GM21390 (cell line): ENCODE results near the gene HEPACAM2.

Experiments
- ATAC-seq: cut with Tn5 transposase; IDR thresholded peaks from one replicate; pipeline ENCODE4 v1.9.1; 2021; ENCODE audit not compliant: unreplicated experiment

The HEPACAM2 gene

GRCh38 chr7:93203496-93203895, 22.8 kb downstream of the HEPACAM2 start:
- ATAC-seq = no peak

GRCh38 chr7:93202594-93203250, 23.5 kb downstream of the HEPACAM2 start:
- ATAC-seq = no peak

- ATAC-seq = no peak
Observed at GRCh38 chr7:93198472-93198871, 27.8 kb downstream of the HEPACAM2 start.

GRCh38 chr7:93196336-93196735, 29.9 kb downstream of the HEPACAM2 start:
- no peak for ATAC-seq

- no peak for ATAC-seq
Observed at GRCh38 chr7:93194386-93194785, 31.9 kb downstream of the HEPACAM2 start.

GRCh38 chr7:93188870-93189634, 37.2 kb downstream of the HEPACAM2 start:
- ATAC-seq = no peak

- no peak for ATAC-seq
Observed at GRCh38 chr7:93185303-93186027, 40.8 kb downstream of the HEPACAM2 start.

- no peak for ATAC-seq
Observed at GRCh38 chr7:93179173-93179572, 47.1 kb downstream of the HEPACAM2 start.

- no peak for ATAC-seq
Observed at GRCh38 chr7:93178213-93178612, 48.1 kb downstream of the HEPACAM2 start.

- ATAC-seq = no peak
Observed at GRCh38 chr7:93176992-93177580, 49.2 kb downstream of the HEPACAM2 start.

- no peak for ATAC-seq
Observed at GRCh38 chr7:93175219-93175618, 51.0 kb downstream of the HEPACAM2 start.

GRCh38 chr7:93172683-93173082, 53.6 kb downstream of the HEPACAM2 start:
- ATAC-seq = no peak

- ATAC-seq = no peak
Observed at GRCh38 chr7:93171606-93172226, 54.6 kb downstream of the HEPACAM2 start.

GRCh38 chr7:93165447-93165846, 60.8 kb downstream of the HEPACAM2 start:
- ATAC-seq = peak; percentile 99

GRCh38 chr7:93164766-93165165, 61.5 kb downstream of the HEPACAM2 start:
- no peak for ATAC-seq

- ATAC-seq = no peak
Observed at GRCh38 chr7:93161181-93161762, 65.0 kb downstream of the HEPACAM2 start.

GRCh38 chr7:93160410-93160809, 65.9 kb downstream of the HEPACAM2 start:
- no peak for ATAC-seq

- no peak for ATAC-seq
Observed at GRCh38 chr7:93159490-93159889, 66.8 kb downstream of the HEPACAM2 start.

GRCh38 chr7:93156884-93157283, 69.4 kb downstream of the HEPACAM2 start:
- ATAC-seq = no peak

- ATAC-seq = no peak
Observed at GRCh38 chr7:93150200-93150835, 76.0 kb downstream of the HEPACAM2 start.
